B cell (primary cell): Measurements from ENCODE around the gene ALDH1B1. TPM values are rescaled to one million over a fixed set of nuclear protein-coding genes. Genes with fewer than 3 reads are reported as not detected.

ENCODE experiments used
- ATAC-seq: fragments of 200-7000 bp; cut with Tn5 transposase; one replicate; pipeline ENCODE4 v1.10.0; 2021; ENCODE audit warnings: low read depth, mild to moderate bottlenecking, moderate number of reproducible peaks, moderate library complexity
- CTCF ChIA-PET: fragments of 350-600 bp; sonication (Branson Sonifier 250); formaldehyde crosslinking; loops from one replicate; lab custom pipeline; 2021; ENCODE audit warnings: antibody characterized with exemption, inconsistent platforms; lab: Charles Lee
- POLR2A ChIA-PET: fragments of 350-600 bp; sonication (Branson Sonifier 250); formaldehyde crosslinking; loops from one replicate; lab custom pipeline; 2021; ENCODE audit warnings: antibody characterized with exemption; lab: Charles Lee
- DNase-seq: peaks from one replicate; pipeline ENCODE4 v3.0.0; 2013
- H2AFZ ChIP-seq: 2 replicates; pipeline ENCODE4 v1.6.1; 2012; ENCODE audit warnings: mild to moderate bottlenecking, low read depth, low read length; ENCODE audit not compliant: insufficient read depth, poor library complexity, severe bottlenecking
- H3K27ac ChIP-seq, 2 donors: 1 replicate in 1 of 2; 2 replicates in 1 of 2; pipeline ENCODE4 v1.5.1; 2012 to 2013; ENCODE audit warnings: low read length in 2 of 2, mild to moderate bottlenecking in 2 of 2, moderate library complexity in 1 of 2
- H3K27me3 ChIP-seq, 4 experiments: fragments of 200-600 bp in 1 of 4; sonication (generic) in 1 of 4; replicated peaks in 1 of 4; 1 replicate in 2 of 4; 2 replicates in 2 of 4; pipeline versions ENCODE4 v1.6.1 to v1.7.0; 2013 to 2016; ENCODE audit warnings: low read length in 3 of 4, mild to moderate bottlenecking in 2 of 4, mixed read lengths in 1 of 4, moderate library complexity in 1 of 4; ENCODE audit not compliant: insufficient read depth in 4 of 4, control insufficient read depth in 3 of 4; ENCODE audit errors: control extremely low read depth in 1 of 4
- H3K36me3 ChIP-seq, 2 experiments: replicated peaks in 1 of 2; 1 replicate in 1 of 2; 2 replicates in 1 of 2; pipeline versions ENCODE4 v1.6.1 to v1.7.1; 2013; ENCODE audit warnings: low read length in 1 of 2; ENCODE audit not compliant: insufficient read depth in 2 of 2, control insufficient read depth in 1 of 2; ENCODE audit errors: control extremely low read depth in 1 of 2, extremely low read depth in 1 of 2
- H3K4me1 ChIP-seq, 2 donors: fragments of 200-600 bp in 1 of 2; sonication (generic) in 1 of 2; 1 replicate in 1 of 2; 2 replicates in 1 of 2; pipeline versions ENCODE4 v1.5.1 to v1.6.1; 2013 to 2017; ENCODE audit warnings: low read length in 2 of 2; ENCODE audit not compliant: control insufficient read depth in 2 of 2, insufficient read depth in 2 of 2
- H3K4me2 ChIP-seq: replicated peaks from 2 replicates; pipeline ENCODE3; 2012; ENCODE audit warnings: mild to moderate bottlenecking, low read depth, low read length; ENCODE audit not compliant: poor library complexity, severe bottlenecking
- H3K4me3 ChIP-seq, 5 experiments: fragments of 200-600 bp in 1 of 5; sonication (generic) in 1 of 5; 1 replicate in 3 of 5; 2 replicates in 2 of 5; pipeline versions ENCODE4 v1.5.1 to v1.7.0; 2011 to 2016; ENCODE audit warnings: low read length in 4 of 5, mild to moderate bottlenecking in 4 of 5, low read depth in 2 of 5, control low read depth in 1 of 5, moderate library complexity in 1 of 5; ENCODE audit not compliant: insufficient read depth in 1 of 5; ENCODE audit errors: control extremely low read depth in 1 of 5, extremely low read depth in 1 of 5
- H3K79me2 ChIP-seq: fragments of 200-600 bp; sonication (generic); one replicate; pipeline ENCODE4 v1.6.0; 2016; ENCODE audit warnings: low read length; ENCODE audit not compliant: control insufficient read depth, insufficient read depth
- H3K9ac ChIP-seq: fragments of 200-600 bp; sonication (generic); 2 replicates; pipeline ENCODE4 v1.6.1; 2017; ENCODE audit warnings: mild to moderate bottlenecking, low read length, moderate library complexity
- H3K9me3 ChIP-seq, 3 donors: one replicate each; pipeline versions ENCODE4 v1.6.1 to v1.7.1; 2013; ENCODE audit warnings: low read length in 2 of 3; ENCODE audit not compliant: control insufficient read depth in 2 of 3, insufficient read depth in 1 of 3; ENCODE audit errors: control extremely low read depth in 1 of 3
- H4K20me1 ChIP-seq: 2 replicates; pipeline ENCODE4 v1.6.0; 2012; ENCODE audit warnings: mild to moderate bottlenecking, low read length; ENCODE audit not compliant: insufficient read depth, control insufficient read depth, poor library complexity, severe bottlenecking
- H3K27ac Mint-ChIP-seq: one replicate; pipeline ENCODE4 v1.8.0; 2021; ENCODE audit warnings: mixed read lengths
- H3K27me3 Mint-ChIP-seq: one replicate; pipeline ENCODE4 v1.8.0; 2021; ENCODE audit warnings: mixed read lengths
- H3K4me1 Mint-ChIP-seq: one replicate; pipeline ENCODE4 v1.8.0; 2021; ENCODE audit warnings: mixed read lengths
- H3K4me3 Mint-ChIP-seq: one replicate; pipeline ENCODE4 v1.8.0; 2021; ENCODE audit warnings: mixed read lengths
- H3K9me3 Mint-ChIP-seq: one replicate; pipeline ENCODE4 v1.8.0; 2022; ENCODE audit warnings: mixed read lengths; ENCODE audit not compliant: insufficient read depth
- CTCF ChIP-seq: fragments of 200-600 bp; IDR thresholded peaks from one replicate; pipeline ENCODE4 v1.8.0; 2022; ENCODE audit warnings: antibody characterized with exemption, mild to moderate bottlenecking
- EZH2 ChIP-seq: IDR thresholded peaks from 2 replicates; pipeline ENCODE4 v1.6.1; 2012; ENCODE audit warnings: borderline replicate concordance, low read depth, mild to moderate bottlenecking, moderate library complexity, low read length; ENCODE audit not compliant: insufficient read depth, poor library complexity, severe bottlenecking
- WGBS: methylation state at CpG from one replicate; pipeline ENCODE4 v1.1.5; 2013; ENCODE audit warnings: missing lambda C conversion rate; ENCODE audit not compliant: insufficient coverage; 5-methylcytosine and 5-hydroxymethylcytosine counted together
- intact Hi-C: fragments of 100-400 bp; cut with micrococcal nuclease; formaldehyde crosslinking; loops from one replicate; pipeline ENCODE4 v1.10.0; 2022
- polyA plus RNA-seq: library from polyadenylated mRNA; depleted of rRNA; stranded (reverse); fragments of >200 nt; gene quantifications from 2 replicates; pipeline ENCODE4 v1.2.3, GENCODE V29; 2012
- total RNA-seq, 2 donors: library from RNA; stranded (reverse); fragments of 120-200 nt in 1 of 2; gene quantifications; 1 replicate in 1 of 2; 2 replicates in 1 of 2; pipeline versions ENCODE4 v1.2.3 to v1.2.4, GENCODE V29; 2013 to 2022

Gene ALDH1B1
- total and polyA plus RNA-seq, 2 donors (not counting 1 experiment from before 2014, with no cell fraction given), result 0.81 to 4.8 TPM

- peaks cover 0 to 6% of the 10 kb centered on the region in 2 donors for H3K4me1 ChIP-seq
- no peak overlapping the region for H3K9ac ChIP-seq
- Mint-ChIP-seq H3K27ac (no peak overlapping the region), H3K27me3 (peaks cover 36% of the 10 kb centered on the region), H3K9me3 (no peaks in the 10 kb centered on the region), H3K4me3 (no peak overlapping the region), H3K4me1 (no peaks in the 10 kb centered on the region)
- no peak overlapping the region for H2AFZ ChIP-seq
- TF ChIP-seq EZH2 (no peak), CTCF (no peak)
- H4K20me1 ChIP-seq, result no peaks in the 10 kb centered on the region
- no peak overlapping the region for H3K27ac ChIP-seq
- intact Hi-C loops, result no loop called here
- ChIA-PET CTCF (interaction anchor here (0.8 to 1.0 kb wide), 3 partner anchors 10 to 953 kb away, joined by 3 to 4 read pairs (median 3); no protein-coding TSS in a partner anchor), POLR2A (no interaction called here)
- no peaks in the 10 kb centered on the region for H3K9me3 ChIP-seq
- no peak overlapping the region for H3K4me2 ChIP-seq
- H3K27me3 ChIP-seq, result peaks cover 0 to 21% (median 0%) of the 10 kb centered on the region in 4 experiments
- no peaks in the 10 kb centered on the region for H3K36me3 ChIP-seq
- no CpG with 5 or more reads among the region's 3 CpGs for WGBS
- H3K4me3 ChIP-seq, result no peak overlapping the region
- no peak for DNase-seq
- no peaks in the 10 kb centered on the region for H3K79me2 ChIP-seq
- no peak for ATAC-seq
Observed at GRCh38 chr9:38434853-38435252, 42.4 kb downstream of the ALDH1B1 start.

- Mint-ChIP-seq H3K27me3 (peaks cover 36% of the 10 kb centered on the region), H3K27ac (no peak overlapping the region), H3K4me3 (no peak overlapping the region), H3K9me3 (no peaks in the 10 kb centered on the region), H3K4me1 (no peaks in the 10 kb centered on the region)
- Histone ChIP-seq H3K9me3 (no peaks in the 10 kb centered on the region), H3K4me1 (peaks cover 0 to 6% of the 10 kb centered on the region in 2 donors), H3K27me3 (peaks cover 0 to 21% (median 0%) of the 10 kb centered on the region in 4 experiments), H3K79me2 (no peaks in the 10 kb centered on the region), H3K4me3 (no peak overlapping the region), H3K36me3 (no peaks in the 10 kb centered on the region), H3K27ac (no peak overlapping the region), H3K4me2 (no peak overlapping the region), H3K9ac (no peak overlapping the region), H4K20me1 (no peaks in the 10 kb centered on the region), H2AFZ (no peak overlapping the region)
- no peak for TF ChIP-seq EZH2
- no peak for TF ChIP-seq CTCF
- ChIA-PET POLR2A (no interaction called here), CTCF (interaction anchor here (0.8 to 0.9 kb wide), 2 partner anchors 10 to 527 kb away, joined by 3 read pairs; no protein-coding TSS in a partner anchor)
- 80% methylated on average over 1 of the region's 2 CpGs for WGBS
- DNase-seq, result no peak
- ATAC-seq, result no peak
- intact Hi-C loops, result no loop called here
Observed at GRCh38 chr9:38435521-38435920, 43.0 kb downstream of the ALDH1B1 start.
